ENCODE results near the gene TMEM176A.

TMEM176A gene

DNA sequence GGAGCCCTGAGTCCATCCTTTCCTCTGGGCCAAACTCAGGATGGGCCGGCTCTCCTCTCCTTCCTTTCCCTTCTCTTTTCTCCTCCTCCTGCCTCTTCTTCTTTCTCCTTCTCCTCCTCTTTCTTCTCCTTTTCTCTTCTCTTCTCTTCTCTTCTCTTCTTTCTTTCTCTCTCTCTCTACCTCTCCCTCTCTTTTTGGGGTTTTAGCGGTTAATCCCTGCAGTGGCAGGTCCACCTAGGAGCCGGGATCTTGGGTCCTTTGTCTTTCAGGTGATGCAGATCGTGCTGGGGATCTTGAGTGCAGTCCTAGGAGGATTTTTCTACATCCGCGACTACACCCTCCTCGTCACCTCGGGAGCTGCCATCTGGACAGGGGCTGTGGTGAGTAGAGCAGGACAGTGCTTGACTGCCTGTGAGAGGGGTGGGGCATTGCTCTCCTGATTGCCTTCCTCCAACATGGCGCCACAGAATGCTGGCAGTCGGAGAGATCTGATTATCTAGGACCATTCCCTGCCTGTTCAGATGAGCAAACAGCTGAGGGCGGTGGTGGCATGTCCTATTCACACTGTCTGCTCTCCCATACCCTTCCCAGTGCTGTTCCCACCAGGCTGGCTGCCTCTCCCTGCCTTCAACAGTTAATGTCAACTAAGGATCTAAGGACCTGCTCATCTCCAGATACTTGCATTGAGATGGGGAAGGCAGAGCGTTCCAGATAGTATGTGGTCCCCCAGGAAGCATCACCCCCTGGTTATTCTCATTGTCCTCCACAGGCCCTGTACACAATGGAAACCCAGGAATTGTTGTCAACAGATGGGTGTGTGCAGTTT, 1.6 kb downstream of the TMEM176A start:
- TF ChIP-seq ZBTB7A (IDR thresholded peaks at IDR 0.05; ENCODE audit: low read depth) (no peak), TAF1 (IDR thresholded peaks at IDR 0.05; ENCODE audit: low read depth) (no peak), YY1 (IDR thresholded peaks at IDR 0.05; ENCODE audit: low read depth) (no peak), EP300 (IDR thresholded peaks at IDR 0.05; ENCODE audit: borderline replicate concordance) (no peak), TEAD4 (IDR thresholded peaks at IDR 0.05) (no peak), NFIC (IDR thresholded peaks at IDR 0.05) (no peak), EGR1 (IDR thresholded peaks at IDR 0.05) (no peak), FOXM1 (IDR thresholded peaks at IDR 0.05; ENCODE audit: borderline replicate concordance, low read depth) (no peak), TCF12 (IDR thresholded peaks at IDR 0.05; ENCODE audit: low read depth) (no peak), CREB1 (IDR thresholded peaks at IDR 0.05; ENCODE audit: low read depth) (no peak), CEBPB (IDR thresholded peaks at IDR 0.05) (no peak), RAD21 (IDR thresholded peaks at IDR 0.05; ENCODE audit: low read depth) (no peak), MAX (IDR thresholded peaks at IDR 0.05) (no peak)
- TF ChIP-seq, protein P1, sequence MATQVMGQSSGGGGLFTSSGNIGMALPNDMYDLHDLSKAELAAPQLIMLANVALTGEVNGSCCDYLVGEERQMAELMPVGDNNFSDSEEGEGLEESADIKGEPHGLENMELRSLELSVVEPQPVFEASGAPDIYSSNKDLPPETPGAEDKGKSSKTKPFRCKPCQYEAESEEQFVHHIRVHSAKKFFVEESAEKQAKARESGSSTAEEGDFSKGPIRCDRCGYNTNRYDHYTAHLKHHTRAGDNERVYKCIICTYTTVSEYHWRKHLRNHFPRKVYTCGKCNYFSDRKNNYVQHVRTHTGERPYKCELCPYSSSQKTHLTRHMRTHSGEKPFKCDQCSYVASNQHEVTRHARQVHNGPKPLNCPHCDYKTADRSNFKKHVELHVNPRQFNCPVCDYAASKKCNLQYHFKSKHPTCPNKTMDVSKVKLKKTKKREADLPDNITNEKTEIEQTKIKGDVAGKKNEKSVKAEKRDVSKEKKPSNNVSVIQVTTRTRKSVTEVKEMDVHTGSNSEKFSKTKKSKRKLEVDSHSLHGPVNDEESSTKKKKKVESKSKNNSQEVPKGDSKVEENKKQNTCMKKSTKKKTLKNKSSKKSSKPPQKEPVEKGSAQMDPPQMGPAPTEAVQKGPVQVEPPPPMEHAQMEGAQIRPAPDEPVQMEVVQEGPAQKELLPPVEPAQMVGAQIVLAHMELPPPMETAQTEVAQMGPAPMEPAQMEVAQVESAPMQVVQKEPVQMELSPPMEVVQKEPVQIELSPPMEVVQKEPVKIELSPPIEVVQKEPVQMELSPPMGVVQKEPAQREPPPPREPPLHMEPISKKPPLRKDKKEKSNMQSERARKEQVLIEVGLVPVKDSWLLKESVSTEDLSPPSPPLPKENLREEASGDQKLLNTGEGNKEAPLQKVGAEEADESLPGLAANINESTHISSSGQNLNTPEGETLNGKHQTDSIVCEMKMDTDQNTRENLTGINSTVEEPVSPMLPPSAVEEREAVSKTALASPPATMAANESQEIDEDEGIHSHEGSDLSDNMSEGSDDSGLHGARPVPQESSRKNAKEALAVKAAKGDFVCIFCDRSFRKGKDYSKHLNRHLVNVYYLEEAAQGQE (IDR thresholded peaks at IDR 0.05; ENCODE audit: low read depth) = no peak
- TF ChIP-seq, protein P2, sequence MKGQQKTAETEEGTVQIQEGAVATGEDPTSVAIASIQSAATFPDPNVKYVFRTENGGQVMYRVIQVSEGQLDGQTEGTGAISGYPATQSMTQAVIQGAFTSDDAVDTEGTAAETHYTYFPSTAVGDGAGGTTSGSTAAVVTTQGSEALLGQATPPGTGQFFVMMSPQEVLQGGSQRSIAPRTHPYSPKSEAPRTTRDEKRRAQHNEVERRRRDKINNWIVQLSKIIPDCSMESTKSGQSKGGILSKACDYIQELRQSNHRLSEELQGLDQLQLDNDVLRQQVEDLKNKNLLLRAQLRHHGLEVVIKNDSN (IDR thresholded peaks at IDR 0.05) = no peak

- no peak for TF ChIP-seq TCF12 (IDR thresholded peaks at IDR 0.05; ENCODE audit: low read depth)
- TF ChIP-seq NFIC (IDR thresholded peaks at IDR 0.05) = no peak
- no peak for TF ChIP-seq EGR1 (IDR thresholded peaks at IDR 0.05)
- no peak for TF ChIP-seq TEAD4 (IDR thresholded peaks at IDR 0.05)
- TF ChIP-seq CREB1 (IDR thresholded peaks at IDR 0.05; ENCODE audit: low read depth) = no peak
- no peak for TF ChIP-seq TAF1 (IDR thresholded peaks at IDR 0.05; ENCODE audit: low read depth)
- TF ChIP-seq, protein P2 (IDR thresholded peaks at IDR 0.05) = no peak
- TF ChIP-seq RAD21 (IDR thresholded peaks at IDR 0.05; ENCODE audit: low read depth) = no peak
- TF ChIP-seq, protein P1 (IDR thresholded peaks at IDR 0.05; ENCODE audit: low read depth) = no peak
- TF ChIP-seq MAX (IDR thresholded peaks at IDR 0.05) = no peak
- TF ChIP-seq YY1 (IDR thresholded peaks at IDR 0.05; ENCODE audit: low read depth) = no peak
- no peak for TF ChIP-seq ZBTB7A (IDR thresholded peaks at IDR 0.05; ENCODE audit: low read depth)
- no peak for TF ChIP-seq FOXM1 (IDR thresholded peaks at IDR 0.05; ENCODE audit: borderline replicate concordance, low read depth)
- no peak for TF ChIP-seq EP300 (IDR thresholded peaks at IDR 0.05; ENCODE audit: borderline replicate concordance)
- no peak for TF ChIP-seq CEBPB (IDR thresholded peaks at IDR 0.05)
These were observed 2.7 kb downstream of the TMEM176A start for GRCh38 chr7:150803161-150803860.

DNA sequence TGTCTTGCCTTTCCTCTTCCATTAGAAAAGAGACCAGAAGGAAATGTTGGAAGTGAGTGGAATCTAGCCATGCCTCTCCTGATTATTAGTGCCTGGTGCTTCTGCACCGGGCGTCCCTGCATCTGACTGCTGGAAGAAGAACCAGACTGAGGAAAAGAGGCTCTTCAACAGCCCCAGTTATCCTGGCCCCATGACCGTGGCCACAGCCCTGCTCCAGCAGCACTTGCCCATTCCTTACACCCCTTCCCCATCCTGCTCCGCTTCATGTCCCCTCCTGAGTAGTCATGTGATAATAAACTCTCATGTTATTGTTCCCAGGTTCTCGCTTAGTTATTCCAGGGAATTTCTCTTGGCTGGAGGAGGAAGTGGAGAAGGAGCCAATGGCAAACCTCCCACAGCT, 4.2 kb downstream of the TMEM176A start:
- no peak for TF ChIP-seq FOXM1 (IDR thresholded peaks at IDR 0.05; ENCODE audit: borderline replicate concordance, low read depth)
- TF ChIP-seq RAD21 (IDR thresholded peaks at IDR 0.05; ENCODE audit: low read depth) = no peak
- TF ChIP-seq, protein P2 (IDR thresholded peaks at IDR 0.05) = no peak
- TF ChIP-seq, protein P1 (IDR thresholded peaks at IDR 0.05; ENCODE audit: low read depth) = no peak
- TF ChIP-seq MAX (IDR thresholded peaks at IDR 0.05) = no peak
- no peak for TF ChIP-seq EP300 (IDR thresholded peaks at IDR 0.05; ENCODE audit: borderline replicate concordance)
- TF ChIP-seq TAF1 (IDR thresholded peaks at IDR 0.05; ENCODE audit: low read depth) = no peak
- no peak for TF ChIP-seq EGR1 (IDR thresholded peaks at IDR 0.05)
- no peak for TF ChIP-seq TEAD4 (IDR thresholded peaks at IDR 0.05)
- TF ChIP-seq CREB1 (IDR thresholded peaks at IDR 0.05; ENCODE audit: low read depth) = no peak
- no peak for TF ChIP-seq YY1 (IDR thresholded peaks at IDR 0.05; ENCODE audit: low read depth)
- no peak for TF ChIP-seq CEBPB (IDR thresholded peaks at IDR 0.05)
- no peak for TF ChIP-seq NFIC (IDR thresholded peaks at IDR 0.05)
- TF ChIP-seq ZBTB7A (IDR thresholded peaks at IDR 0.05; ENCODE audit: low read depth) = no peak
- no peak for TF ChIP-seq TCF12 (IDR thresholded peaks at IDR 0.05; ENCODE audit: low read depth)
